NCI-H82 treated with DMSO at 0.1 percent for 48 hours (cell line): ENCODE data around the gene LPIN3.
"Not testable (repeated sequence)": the region's sequence is repeated elsewhere in the genome, so short reads cannot be mapped to it uniquely, and the experiment has no call there.

Experiments
- DNase-seq: peaks from one replicate; lab custom pipeline; 2025; ENCODE audit not compliant: unreplicated experiment; lab: John Stamatoyannopoulos, UW

LPIN3 gene

GRCh38 chr20:41340327-41341055 is at the start of gene LPIN3:
Gene LPIN3, plus strand, starts transcription at chr20:41340821. Its CDS starts 4,983 bp downstream, at chr20:41345804.
- DNase-seq = peak; percentile 64

GRCh38 chr20:41293269-41294037 is 47.2 kb upstream of the LPIN3 start:
- no peak for DNase-seq

- DNase-seq = no peak
These were observed 40.7 kb upstream of the LPIN3 start for GRCh38 chr20:41299899-41300298.

- no peak for DNase-seq
These were observed 40.2 kb upstream of the LPIN3 start for GRCh38 chr20:41300383-41300782.

GRCh38 chr20:41300886-41301285 is 39.7 kb upstream of the LPIN3 start:
- DNase-seq = no peak

GRCh38 chr20:41304002-41304401 is 36.6 kb upstream of the LPIN3 start:
- DNase-seq = no peak

- no peak for DNase-seq
These were observed 36.1 kb upstream of the LPIN3 start for GRCh38 chr20:41304424-41305079.

GRCh38 chr20:41306061-41306727 is 34.4 kb upstream of the LPIN3 start:
- DNase-seq = no peak

GRCh38 chr20:41307021-41307420 is 33.6 kb upstream of the LPIN3 start:
- DNase-seq = no peak

- no peak for DNase-seq
These were observed 32.3 kb upstream of the LPIN3 start for GRCh38 chr20:41308290-41308711.

GRCh38 chr20:41308726-41309413 is 31.8 kb upstream of the LPIN3 start:
- DNase-seq = no peak

- DNase-seq = no peak
These were observed 30.8 kb upstream of the LPIN3 start for GRCh38 chr20:41309817-41310216.

GRCh38 chr20:41312009-41312408 is 28.6 kb upstream of the LPIN3 start:
- DNase-seq = not testable (repeated sequence)

GRCh38 chr20:41314386-41314785 is 26.2 kb upstream of the LPIN3 start:
- DNase-seq = no peak

- DNase-seq = no peak
These were observed 24.6 kb upstream of the LPIN3 start for GRCh38 chr20:41316051-41316450.

GRCh38 chr20:41316602-41317545 is 23.7 kb upstream of the LPIN3 start:
- DNase-seq = peak; percentile 42

- DNase-seq = peak; percentile 86
These were observed 22.9 kb upstream of the LPIN3 start, which contains the start of gene ZHX3 for GRCh38 chr20:41317546-41318270. Gene ZHX3, minus strand, starts transcription at chr20:41317731. Its CDS starts 112,815 bp downstream, at chr20:41204916.

GRCh38 chr20:41318271-41318649 is 22.4 kb upstream of the LPIN3 start:
- no peak for DNase-seq

- no peak for DNase-seq
These were observed 20.2 kb upstream of the LPIN3 start for GRCh38 chr20:41320441-41320840.
